Osteoblast (primary cell): ENCODE data around the gene TOM1L2. TPM values are rescaled to one million over a fixed set of nuclear protein-coding genes. Genes with fewer than 3 reads are reported as not detected.
A peak's percentile ranks its signal among the peaks of the same experiment; 100 is the strongest.

Experiments used
- DNase-seq: peaks from one replicate; pipeline ENCODE4 v3.0.0; 2011; ENCODE audit warnings: low spot score, mixed read lengths; ENCODE audit not compliant: insufficient read length; ENCODE audit errors: missing footprints
- H2AFZ ChIP-seq: 2 replicates; pipeline ENCODE4 v1.6.0; 2011; ENCODE audit warnings: mild to moderate bottlenecking, low read length
- H3K27ac ChIP-seq: 2 replicates; pipeline ENCODE4 v1.5.1; 2011; ENCODE audit warnings: mild to moderate bottlenecking, low read depth, low read length, moderate library complexity
- H3K27me3 ChIP-seq: 2 replicates; pipeline ENCODE4 v1.6.0; 2012; ENCODE audit warnings: mild to moderate bottlenecking, control low read depth, inconsistent platforms, low read length, moderate library complexity; ENCODE audit not compliant: insufficient read depth
- H3K36me3 ChIP-seq: 2 replicates; pipeline ENCODE4 v1.5.1; 2011; ENCODE audit warnings: mild to moderate bottlenecking, low read length, control low read depth, moderate library complexity; ENCODE audit not compliant: insufficient read depth
- H3K4me1 ChIP-seq: 2 replicates; pipeline ENCODE4 v1.5.1; 2011; ENCODE audit warnings: mild to moderate bottlenecking, low read length, control low read depth, moderate library complexity; ENCODE audit not compliant: insufficient read depth
- H3K4me2 ChIP-seq: 2 replicates; pipeline ENCODE4 v1.6.0; 2011; ENCODE audit warnings: mild to moderate bottlenecking, low read length; ENCODE audit not compliant: insufficient read depth
- H3K4me3 ChIP-seq: fragments of 200-600 bp; sonication (generic); 3 replicates; pipeline ENCODE4 v1.5.1; 2012; ENCODE audit warnings: mild to moderate bottlenecking, low read length, inconsistent platforms; ENCODE audit not compliant: insufficient read depth
- H3K79me2 ChIP-seq: 2 replicates; pipeline ENCODE4 v1.6.0; 2012; ENCODE audit warnings: mild to moderate bottlenecking, low read length, control low read depth, inconsistent platforms; ENCODE audit not compliant: insufficient read depth
- H3K9me3 ChIP-seq: 2 replicates; pipeline ENCODE4 v1.5.1; 2011; ENCODE audit warnings: low read depth, low read length, control low read depth
- H4K20me1 ChIP-seq: 2 replicates; pipeline ENCODE4 v1.6.0; 2012; ENCODE audit warnings: mild to moderate bottlenecking, low read length, control low read depth; ENCODE audit not compliant: insufficient read depth
- total RNA-seq: library from RNA; depleted of rRNA; stranded (reverse); fragments of >200 nt; gene quantifications from 2 replicates; pipeline ENCODE4 v1.2.3, GENCODE V29; 2012
- TF ChIP-seq, protein P1 (sequence below): IDR thresholded peaks from 2 replicates; pipeline ENCODE4 v1.5.1; 2011; ENCODE audit warnings: mild to moderate bottlenecking, low read depth, low read length, moderate library complexity; ENCODE audit errors: extremely low read depth

The TOM1L2 gene
- total RNA-seq, 1 donor = 38.7 TPM

DNA sequence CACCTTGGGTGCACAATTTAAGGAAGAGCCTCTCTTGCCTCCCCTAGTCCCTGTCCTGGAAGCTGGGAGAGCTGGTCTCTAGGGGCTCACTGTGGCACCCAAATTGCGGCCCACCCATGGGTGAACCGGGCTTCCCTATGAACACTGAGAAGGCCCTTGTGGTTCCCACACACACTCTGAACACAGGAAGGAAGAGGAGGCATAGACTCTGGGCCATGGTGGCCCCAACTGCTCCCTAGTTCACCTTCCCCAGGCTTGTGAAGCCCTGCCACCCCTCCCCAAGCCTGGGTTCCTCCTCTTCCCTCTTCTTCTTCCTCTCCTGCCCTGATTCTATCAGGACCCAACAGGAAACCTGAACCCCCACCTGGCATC lies 145.9 kb downstream of the TOM1L2 start:
- no peak overlapping the region for H2AFZ ChIP-seq
- H3K79me2 ChIP-seq = peaks cover 60% of the 10 kb centered on the region
- H3K27ac ChIP-seq = no peak overlapping the region
- H3K4me3 ChIP-seq = no peak overlapping the region
- H3K4me2 ChIP-seq = no peak overlapping the region
- no peak for DNase-seq
- TF ChIP-seq, protein P1, sequence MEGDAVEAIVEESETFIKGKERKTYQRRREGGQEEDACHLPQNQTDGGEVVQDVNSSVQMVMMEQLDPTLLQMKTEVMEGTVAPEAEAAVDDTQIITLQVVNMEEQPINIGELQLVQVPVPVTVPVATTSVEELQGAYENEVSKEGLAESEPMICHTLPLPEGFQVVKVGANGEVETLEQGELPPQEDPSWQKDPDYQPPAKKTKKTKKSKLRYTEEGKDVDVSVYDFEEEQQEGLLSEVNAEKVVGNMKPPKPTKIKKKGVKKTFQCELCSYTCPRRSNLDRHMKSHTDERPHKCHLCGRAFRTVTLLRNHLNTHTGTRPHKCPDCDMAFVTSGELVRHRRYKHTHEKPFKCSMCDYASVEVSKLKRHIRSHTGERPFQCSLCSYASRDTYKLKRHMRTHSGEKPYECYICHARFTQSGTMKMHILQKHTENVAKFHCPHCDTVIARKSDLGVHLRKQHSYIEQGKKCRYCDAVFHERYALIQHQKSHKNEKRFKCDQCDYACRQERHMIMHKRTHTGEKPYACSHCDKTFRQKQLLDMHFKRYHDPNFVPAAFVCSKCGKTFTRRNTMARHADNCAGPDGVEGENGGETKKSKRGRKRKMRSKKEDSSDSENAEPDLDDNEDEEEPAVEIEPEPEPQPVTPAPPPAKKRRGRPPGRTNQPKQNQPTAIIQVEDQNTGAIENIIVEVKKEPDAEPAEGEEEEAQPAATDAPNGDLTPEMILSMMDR = no peak
- no peaks in the 10 kb centered on the region for H3K27me3 ChIP-seq
- H3K4me1 ChIP-seq = peaks cover 31% of the 10 kb centered on the region
- H4K20me1 ChIP-seq = peaks cover 67% of the 10 kb centered on the region
- no peaks in the 10 kb centered on the region for H3K9me3 ChIP-seq
- H3K36me3 ChIP-seq = no peaks in the 10 kb centered on the region

DNA sequence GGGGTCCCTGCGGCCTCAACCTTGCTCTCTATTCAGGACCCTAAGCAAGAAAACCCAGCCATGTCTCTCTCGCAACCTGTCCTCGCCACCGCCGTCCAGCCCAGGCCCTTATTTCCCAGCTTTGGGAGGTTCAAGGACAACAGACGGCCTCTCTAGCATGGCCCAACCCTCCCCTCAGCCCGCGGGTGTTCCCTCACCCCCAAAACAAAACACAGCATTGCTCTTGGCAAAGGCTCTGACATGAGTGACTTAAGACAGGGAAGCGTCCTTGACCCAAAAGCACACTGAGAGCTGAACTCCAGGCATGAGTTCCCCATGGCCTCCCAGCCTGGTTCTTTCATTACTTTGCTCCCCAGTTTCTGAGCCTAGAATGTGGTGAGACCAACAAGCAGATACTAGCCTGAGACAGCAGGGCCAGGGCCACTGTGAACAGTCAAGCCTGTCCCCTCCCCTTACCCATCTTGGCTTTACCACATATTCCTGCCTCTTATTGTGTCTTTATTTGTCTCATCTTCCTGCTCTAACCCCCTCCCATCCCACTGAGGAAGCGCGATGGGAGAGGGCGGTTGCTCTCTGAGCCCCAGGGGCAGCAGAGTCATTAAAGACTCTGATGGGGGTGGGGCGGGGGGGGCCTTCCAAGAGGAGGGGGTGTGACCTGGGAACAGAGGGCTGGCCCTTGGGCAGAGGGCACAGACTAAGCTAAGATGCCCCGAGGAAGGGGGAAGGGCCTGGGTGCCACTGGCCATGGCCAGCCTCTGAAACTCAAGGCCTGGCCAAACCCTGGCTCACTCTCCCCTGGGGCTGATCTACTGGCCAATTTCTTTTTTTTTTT lies 147.2 kb downstream of the TOM1L2 start:
- peaks cover 57% of the 10 kb centered on the region for H3K79me2 ChIP-seq
- H3K4me2 ChIP-seq = peak overlapping the region; percentile 64
- peaks cover 68% of the 10 kb centered on the region for H4K20me1 ChIP-seq
- DNase-seq = peak; percentile 98
- no peaks in the 10 kb centered on the region for H3K27me3 ChIP-seq
- no peak overlapping the region for H2AFZ ChIP-seq
- TF ChIP-seq, protein P1 = no peak
- peaks cover 3% of the 10 kb centered on the region for H3K36me3 ChIP-seq
- peaks cover 33% of the 10 kb centered on the region for H3K4me1 ChIP-seq
- no peaks in the 10 kb centered on the region for H3K9me3 ChIP-seq
- peak overlapping the region; percentile 51 for H3K27ac ChIP-seq
- H3K4me3 ChIP-seq = no peak overlapping the region

DNA sequence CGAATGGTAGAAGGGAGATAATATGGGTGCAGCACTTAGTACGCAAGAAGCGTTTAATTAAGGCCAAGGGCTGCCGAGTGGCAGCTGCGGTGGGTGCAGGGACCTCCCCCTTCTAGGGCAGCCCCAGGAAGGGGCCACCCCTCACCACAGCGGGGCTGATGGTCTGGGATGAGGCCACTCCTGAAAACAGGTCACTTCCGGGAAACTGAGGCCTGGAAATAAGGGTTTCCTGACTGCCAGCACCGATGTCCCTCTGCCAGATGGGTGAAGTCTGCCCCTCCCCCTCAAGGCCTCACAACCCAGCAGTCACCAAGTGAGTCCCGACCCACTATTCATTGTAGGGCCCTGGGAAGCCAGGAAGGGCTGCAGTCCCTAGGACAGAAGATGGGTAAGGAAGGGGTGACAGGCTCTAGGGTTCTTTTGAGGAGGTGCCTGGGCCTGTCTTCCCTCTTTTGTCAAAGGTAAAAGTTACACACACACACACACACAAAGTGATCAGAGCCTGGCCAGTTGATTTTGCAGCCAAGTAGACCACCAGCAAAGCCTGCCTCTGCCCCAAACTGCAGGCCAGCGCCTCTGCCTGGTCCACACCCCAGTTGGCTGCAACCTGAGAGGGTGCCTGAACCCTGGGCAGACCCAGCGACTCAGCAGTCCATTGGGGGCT lies 147.9 kb downstream of the TOM1L2 start:
- H3K9me3 ChIP-seq = no peaks in the 10 kb centered on the region
- H4K20me1 ChIP-seq = peaks cover 69% of the 10 kb centered on the region
- no peak for DNase-seq
- TF ChIP-seq, protein P1 = no peak
- peaks cover 39% of the 10 kb centered on the region for H3K4me1 ChIP-seq
- peak overlapping the region; percentile 46 for H3K27ac ChIP-seq
- H3K79me2 ChIP-seq = peaks cover 50% of the 10 kb centered on the region
- peak overlapping the region; percentile 64 for H3K4me2 ChIP-seq
- peaks cover 4% of the 10 kb centered on the region for H3K36me3 ChIP-seq
- H3K4me3 ChIP-seq = peak overlapping the region; percentile 69
- H3K27me3 ChIP-seq = no peaks in the 10 kb centered on the region
- no peak overlapping the region for H2AFZ ChIP-seq
